Duodenal mucosa (tissue), 2 donors: Measurements from ENCODE around the gene TMEM255B.

Experiments used
- H3K27ac ChIP-seq: one replicate; pipeline ENCODE4 v1.7.0; 2013; ENCODE audit warnings: low read depth, low read length
- H3K27me3 ChIP-seq, 2 donors: one replicate each; pipeline ENCODE4 v1.7.0; 2013; ENCODE audit warnings: low read length in 2 of 2, control low read depth in 1 of 2; ENCODE audit not compliant: insufficient read depth in 2 of 2, control insufficient read depth in 1 of 2
- H3K36me3 ChIP-seq, 2 donors: one replicate each; pipeline ENCODE4 v1.7.0; 2013; ENCODE audit warnings: low read length in 2 of 2, control low read depth in 1 of 2; ENCODE audit not compliant: insufficient read depth in 2 of 2, control insufficient read depth in 1 of 2
- H3K4me1 ChIP-seq, 2 donors: one replicate each; pipeline ENCODE4 v1.7.0; 2013; ENCODE audit warnings: low read length in 2 of 2, control low read depth in 1 of 2; ENCODE audit not compliant: insufficient read depth in 2 of 2, control insufficient read depth in 1 of 2
- H3K4me3 ChIP-seq, 2 donors: one replicate each; pipeline ENCODE4 v1.7.0; 2013; ENCODE audit warnings: low read length in 2 of 2, low read depth in 1 of 2
- H3K9ac ChIP-seq, 2 donors: one replicate each; pipeline ENCODE4 v1.7.0; 2013; ENCODE audit warnings: low read length in 2 of 2, low read depth in 1 of 2
- H3K9me3 ChIP-seq, 2 donors: one replicate each; pipeline ENCODE4 v1.7.0; 2013; ENCODE audit warnings: low read length in 2 of 2, control low read depth in 1 of 2; ENCODE audit not compliant: control insufficient read depth in 1 of 2

The TMEM255B gene

DNA sequence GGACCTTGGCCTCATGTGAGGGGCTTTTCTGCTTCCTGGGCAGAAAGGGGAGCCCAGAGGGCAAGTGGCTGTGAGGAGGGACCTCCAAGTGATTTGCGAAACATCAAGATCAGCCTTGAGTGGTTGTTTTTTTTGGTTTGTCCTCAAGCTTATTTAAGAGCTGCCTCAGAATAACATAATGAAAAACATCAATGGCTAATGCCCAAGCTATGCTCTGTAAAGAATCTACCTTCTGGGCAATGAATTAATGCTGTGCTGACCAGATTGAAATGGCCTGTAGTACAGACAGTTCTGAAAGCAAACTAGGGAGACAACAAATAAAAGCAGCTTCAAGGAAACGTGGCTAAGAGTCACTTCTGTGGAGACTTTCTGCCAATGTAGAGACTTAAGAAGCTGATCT lies 8.3 kb downstream of the TMEM255B start:
- Histone ChIP-seq H3K9ac (no peak overlapping the region), H3K27ac (no peak overlapping the region), H3K9me3 (no peaks in the 10 kb centered on the region), H3K36me3 (no peaks in the 10 kb centered on the region), H3K4me3 (no peak overlapping the region), H3K4me1 (no peaks in the 10 kb centered on the region), H3K27me3 (no peaks in the 10 kb centered on the region)

DNA sequence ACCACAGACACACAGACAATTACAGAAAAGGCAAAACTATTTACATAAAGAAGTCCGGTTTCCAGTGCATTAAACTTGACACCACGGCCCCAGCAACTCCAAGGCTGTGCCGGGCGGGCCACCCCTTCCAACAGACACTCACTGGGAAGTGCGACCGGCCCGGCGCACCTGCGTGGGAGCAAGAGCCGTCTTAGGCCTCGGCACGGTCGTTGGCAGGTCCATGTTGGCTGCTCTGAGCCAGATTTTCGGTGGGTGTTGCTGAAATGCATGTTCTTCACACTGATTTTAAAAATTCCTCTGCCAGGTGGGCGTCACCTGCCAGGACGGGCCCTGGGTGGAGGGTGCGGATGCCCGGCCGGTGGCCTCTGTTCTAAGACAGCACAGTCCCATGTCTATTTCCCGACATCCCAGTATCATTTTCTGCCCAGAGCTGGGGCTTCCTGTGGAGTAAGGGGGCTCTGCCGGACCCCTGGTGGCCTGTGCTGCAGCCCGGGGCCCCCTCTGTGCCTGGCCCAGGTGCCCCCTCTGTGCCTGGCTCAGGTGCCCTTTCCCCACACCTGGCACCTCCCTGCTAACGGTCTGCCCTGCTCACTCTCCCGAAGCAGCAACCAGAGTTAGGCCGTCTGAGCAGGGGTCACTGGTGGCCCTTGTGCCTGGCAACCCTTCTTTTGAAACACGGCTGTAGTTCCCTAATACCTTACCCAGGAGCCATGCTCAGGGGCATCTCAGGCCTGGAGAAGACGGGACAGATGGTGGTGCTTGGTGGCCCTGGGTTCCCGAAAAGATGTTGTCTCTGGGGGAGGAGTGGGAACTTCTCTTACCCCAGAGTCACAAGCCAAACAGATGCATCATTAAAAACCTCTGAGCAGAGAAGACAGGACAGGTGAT lies 9.2 kb downstream of the TMEM255B start:
- Histone ChIP-seq H3K9me3 (no peaks in the 10 kb centered on the region), H3K36me3 (no peaks in the 10 kb centered on the region), H3K27ac (no peak overlapping the region), H3K9ac (no peak overlapping the region), H3K27me3 (no peaks in the 10 kb centered on the region), H3K4me3 (no peak overlapping the region), H3K4me1 (no peaks in the 10 kb centered on the region)

DNA sequence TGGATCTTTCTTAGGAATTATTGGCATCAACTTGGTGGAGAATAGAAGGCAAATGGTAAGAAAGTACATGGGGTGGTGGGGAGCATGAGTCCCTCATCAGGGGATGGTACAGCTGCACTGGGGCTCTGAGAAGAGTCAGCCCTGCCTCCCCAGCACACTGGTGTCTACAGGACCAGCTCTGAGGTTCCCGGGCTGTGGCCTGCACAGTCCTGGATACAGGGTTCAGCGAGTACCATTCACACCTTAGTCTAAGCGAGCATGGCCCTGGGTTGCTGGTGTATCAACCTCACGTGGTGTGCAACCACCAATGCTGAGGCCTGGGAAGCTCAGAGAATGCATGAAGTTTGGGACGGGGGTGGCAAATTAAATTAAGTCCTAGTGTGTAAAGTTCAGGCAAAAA lies 10.1 kb downstream of the TMEM255B start:
- no peaks in the 10 kb centered on the region for H3K9me3 ChIP-seq
- no peaks in the 10 kb centered on the region for H3K36me3 ChIP-seq
- no peak overlapping the region for H3K9ac ChIP-seq
- no peaks in the 10 kb centered on the region for H3K4me1 ChIP-seq
- H3K27me3 ChIP-seq = no peaks in the 10 kb centered on the region
- no peak overlapping the region for H3K27ac ChIP-seq
- H3K4me3 ChIP-seq = no peak overlapping the region

DNA sequence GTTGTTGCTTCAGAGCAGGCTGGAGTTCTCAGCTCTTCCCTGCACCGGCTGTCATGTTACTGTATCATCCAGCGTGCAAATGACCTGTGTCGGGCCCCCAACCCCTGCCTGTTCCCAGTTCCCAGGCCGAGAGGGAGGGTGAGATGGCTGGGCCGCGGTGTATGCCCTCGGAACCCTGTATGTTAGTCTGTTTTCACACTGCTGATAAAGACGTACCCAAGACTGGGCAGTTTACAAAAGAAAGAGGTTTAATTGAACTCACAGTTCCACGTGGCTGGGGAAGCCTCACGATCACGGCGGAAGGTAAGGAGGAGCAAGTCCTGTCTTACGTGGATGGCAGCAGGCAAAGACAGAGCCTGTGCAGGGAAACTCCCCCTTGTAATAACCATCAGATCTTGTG lies 10.9 kb downstream of the TMEM255B start:
- H3K4me1 ChIP-seq = no peaks in the 10 kb centered on the region
- no peak overlapping the region for H3K27ac ChIP-seq
- no peak overlapping the region for H3K4me3 ChIP-seq
- H3K27me3 ChIP-seq = peaks cover 0 to 2% of the 10 kb centered on the region in 2 donors
- H3K36me3 ChIP-seq = no peaks in the 10 kb centered on the region
- H3K9me3 ChIP-seq = no peaks in the 10 kb centered on the region
- H3K9ac ChIP-seq = no peak overlapping the region

DNA sequence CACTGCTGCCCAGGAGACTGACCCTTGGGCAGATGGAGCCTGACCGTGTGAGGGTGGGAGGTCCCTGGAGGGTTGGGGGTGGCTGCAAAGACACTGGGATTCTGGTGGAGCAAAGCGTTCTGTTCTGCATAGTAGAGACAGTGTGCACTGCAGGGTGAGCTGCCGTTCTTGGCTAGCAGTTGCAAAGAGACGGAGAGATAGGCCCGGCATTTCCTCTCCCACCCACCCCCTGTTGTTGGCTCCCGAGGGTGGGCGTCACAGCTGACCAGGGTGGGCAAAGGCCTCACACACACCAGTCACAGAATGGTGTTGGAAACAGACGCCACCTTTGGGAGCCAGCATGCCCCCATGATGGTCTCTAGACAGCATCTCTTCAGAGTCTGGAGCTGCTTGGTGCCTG lies 11.4 kb downstream of the TMEM255B start:
- no peaks in the 10 kb centered on the region for H3K4me1 ChIP-seq
- H3K9me3 ChIP-seq = no peaks in the 10 kb centered on the region
- H3K36me3 ChIP-seq = no peaks in the 10 kb centered on the region
- no peak overlapping the region for H3K27ac ChIP-seq
- no peak overlapping the region for H3K4me3 ChIP-seq
- peaks cover 0 to 4% of the 10 kb centered on the region in 2 donors for H3K27me3 ChIP-seq
- H3K9ac ChIP-seq = no peak overlapping the region

DNA sequence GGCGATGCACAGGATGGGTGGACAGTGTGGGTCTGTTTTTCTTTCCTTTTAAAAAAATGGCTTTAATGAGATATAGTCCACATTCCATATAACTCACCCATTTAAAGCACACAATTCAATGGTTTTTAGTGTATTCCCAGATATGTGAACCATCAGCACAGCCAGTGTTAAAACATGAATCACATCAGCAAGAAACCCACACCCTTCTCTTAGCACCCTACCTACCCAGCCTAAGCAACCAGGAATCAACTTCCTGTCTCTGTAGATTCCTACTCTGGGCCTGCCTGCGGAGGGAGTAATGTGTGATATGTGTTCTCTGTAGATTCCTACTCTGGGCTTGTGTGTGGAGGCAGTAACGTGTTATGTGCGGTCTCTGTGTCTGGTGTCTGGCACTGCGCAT lies 11.9 kb downstream of the TMEM255B start:
- Histone ChIP-seq H3K9me3 (no peaks in the 10 kb centered on the region), H3K4me3 (no peak overlapping the region), H3K27me3 (peaks cover 0 to 4% of the 10 kb centered on the region in 2 donors), H3K4me1 (no peaks in the 10 kb centered on the region), H3K36me3 (no peaks in the 10 kb centered on the region), H3K9ac (no peak overlapping the region), H3K27ac (no peak overlapping the region)

DNA sequence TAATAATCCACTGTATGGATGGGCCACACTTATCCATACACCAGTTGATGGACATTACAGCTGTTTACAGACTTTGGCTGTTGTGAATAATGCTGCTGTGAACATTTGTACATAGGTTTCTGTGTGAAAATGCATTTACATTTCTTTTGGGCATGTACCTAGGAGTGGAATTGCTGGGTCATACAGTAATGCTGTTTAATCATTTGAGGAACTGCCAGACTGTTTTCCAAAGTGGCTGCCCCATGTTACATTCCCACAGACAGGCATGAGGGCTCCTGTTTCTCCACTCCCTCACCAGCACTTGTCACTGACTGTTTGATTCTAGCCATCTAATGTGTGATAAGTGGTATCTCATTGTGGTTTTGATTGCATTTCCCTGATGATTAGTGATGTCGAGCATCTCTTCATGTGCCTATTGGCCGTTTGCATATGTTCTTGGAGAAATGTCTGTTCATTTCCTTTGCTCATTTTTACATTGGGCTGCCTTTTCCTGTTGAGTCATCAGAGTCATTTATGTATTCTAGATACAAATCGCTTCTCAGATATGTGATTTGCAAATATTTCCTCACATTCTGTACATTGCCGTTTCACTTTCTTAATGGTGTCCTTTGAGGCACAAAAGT lies 12.8 kb downstream of the TMEM255B start:
- no peak overlapping the region for H3K4me3 ChIP-seq
- no peaks in the 10 kb centered on the region for H3K4me1 ChIP-seq
- peaks cover 0 to 4% of the 10 kb centered on the region in 2 donors for H3K27me3 ChIP-seq
- no peak overlapping the region for H3K27ac ChIP-seq
- no peaks in the 10 kb centered on the region for H3K9me3 ChIP-seq
- H3K9ac ChIP-seq = no peak overlapping the region
- no peaks in the 10 kb centered on the region for H3K36me3 ChIP-seq

DNA sequence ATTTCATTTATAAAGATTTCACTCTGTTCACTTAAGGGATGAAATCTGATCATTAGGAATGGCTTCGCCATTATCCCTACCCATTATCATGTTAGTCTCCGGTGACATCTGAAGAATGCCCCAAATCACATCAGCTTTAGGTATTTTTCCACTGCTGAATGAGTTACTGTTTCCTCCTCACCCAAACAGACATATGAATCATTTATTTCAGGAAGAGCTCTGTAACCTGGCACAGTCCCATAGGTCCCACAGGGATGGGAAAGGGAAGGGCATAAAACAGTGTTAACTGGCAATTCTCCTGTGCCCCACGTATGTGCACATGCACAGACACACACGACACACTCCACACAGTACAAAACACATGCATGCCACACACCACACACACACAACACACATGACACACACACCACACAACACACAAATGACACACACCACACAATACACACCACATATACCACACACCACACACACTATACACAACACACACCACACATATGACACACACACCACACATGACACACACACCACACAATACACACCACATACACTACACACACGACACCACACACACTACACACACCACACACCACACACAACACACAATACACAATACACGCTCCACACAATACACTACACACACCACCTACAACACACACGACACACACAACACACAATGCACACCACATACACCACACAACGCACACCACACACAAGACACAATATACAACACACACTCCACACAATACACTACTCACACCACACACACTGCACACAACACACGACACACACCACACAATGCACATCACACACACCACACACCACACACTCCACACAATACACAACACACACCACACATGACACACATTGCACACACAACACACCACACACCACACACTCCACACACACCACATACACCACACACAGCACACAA lies 15.4 kb downstream of the TMEM255B start:
- Histone ChIP-seq H3K4me3 (no peak overlapping the region), H3K9me3 (no peaks in the 10 kb centered on the region), H3K4me1 (no peaks in the 10 kb centered on the region), H3K9ac (no peak overlapping the region), H3K27me3 (peaks cover 4 to 14% of the 10 kb centered on the region in 2 donors), H3K27ac (no peak overlapping the region), H3K36me3 (no peaks in the 10 kb centered on the region)

DNA sequence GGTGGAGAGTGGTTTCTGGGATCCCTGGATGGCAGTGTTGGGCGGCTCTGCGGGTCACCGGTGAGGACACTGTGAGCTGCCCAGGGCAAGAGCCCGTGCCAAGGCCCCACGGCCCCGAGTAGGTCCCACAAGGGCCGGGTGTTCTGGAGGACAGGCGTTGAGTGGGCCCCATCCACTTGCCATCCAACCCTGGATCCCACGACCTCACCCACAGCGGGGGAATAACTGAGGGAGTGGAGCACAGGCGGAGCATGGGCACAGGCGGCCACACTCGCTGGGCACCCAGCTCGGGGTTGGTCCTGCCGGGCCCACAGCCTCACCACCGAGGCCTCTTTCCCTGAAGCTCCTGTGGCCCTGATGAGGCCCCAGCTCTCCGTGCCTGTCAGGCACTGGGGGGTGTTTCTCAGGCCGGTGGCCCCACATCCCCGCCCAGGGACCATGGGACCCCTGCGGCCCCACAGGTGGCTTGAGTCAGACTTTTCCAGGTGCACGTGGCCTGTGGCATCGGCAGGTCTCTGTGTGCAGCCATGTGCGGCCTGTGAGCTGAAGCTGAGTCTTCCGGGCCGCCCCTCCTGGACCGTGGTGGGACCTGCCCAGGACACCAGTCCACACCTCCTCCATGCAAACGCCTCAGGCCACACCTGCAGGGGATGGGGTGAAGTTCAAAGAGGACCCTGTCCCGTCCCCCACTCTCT lies 16.6 kb downstream of the TMEM255B start:
- no peak overlapping the region for H3K27ac ChIP-seq
- no peaks in the 10 kb centered on the region for H3K4me1 ChIP-seq
- H3K27me3 ChIP-seq = peaks cover 4 to 14% of the 10 kb centered on the region in 2 donors
- H3K36me3 ChIP-seq = no peaks in the 10 kb centered on the region
- no peaks in the 10 kb centered on the region for H3K9me3 ChIP-seq
- no peak overlapping the region for H3K4me3 ChIP-seq
- H3K9ac ChIP-seq = no peak overlapping the region
